Activated effector memory CD4-positive, alpha-beta T cell treated with Interleukin-2 at 50 U/mL for 16 hours (primary cell): ENCODE data around the gene SNX21.
"Not testable (repeated sequence)": the region's sequence is repeated elsewhere in the genome, so short reads cannot be mapped to it uniquely, and the experiment has no call there.

Source experiments
- DNase-seq: peaks from one replicate; pipeline ENCODE4 v3.0.0-alpha.2; 2020

Gene SNX21

DNA sequence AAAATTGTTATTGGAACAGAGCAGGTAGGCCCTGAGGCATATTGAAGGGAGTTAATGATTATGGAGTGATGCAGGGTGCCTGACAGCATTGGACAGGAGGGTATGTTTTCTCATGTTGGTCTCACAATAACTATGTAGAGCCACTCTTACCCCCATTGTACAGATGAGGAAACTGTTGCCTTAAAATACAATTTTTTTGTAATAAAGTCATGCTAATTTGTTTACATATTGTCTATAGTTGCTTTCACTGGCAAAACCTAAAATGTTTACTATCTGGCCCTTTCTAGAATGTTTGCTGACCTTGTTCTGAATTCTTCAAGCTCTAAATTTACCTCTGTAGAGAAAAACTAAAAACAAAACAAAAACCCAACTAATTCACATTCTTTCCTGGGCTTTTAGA, 17.9 kb downstream of the SNX21 start:
- no peak for DNase-seq

GRCh38 chr20:45852326-45852725, 18.7 kb downstream of the SNX21 start:
- no peak for DNase-seq

- no peak for DNase-seq
Observed at GRCh38 chr20:45853484-45853883, 19.9 kb downstream of the SNX21 start.

GRCh38 chr20:45857114-45857881, 23.7 kb downstream of the SNX21 start, which contains the start of the genes ACOT8 and ZSWIM3:
ACOT8 (minus strand) TSS chr20:45857392; CDS start chr20:45857315, 77 bp downstream.
ZSWIM3 (plus strand) TSS chr20:45857614; CDS start chr20:45857826, 212 bp downstream.
- DNase-seq: peak; percentile 84

DNA sequence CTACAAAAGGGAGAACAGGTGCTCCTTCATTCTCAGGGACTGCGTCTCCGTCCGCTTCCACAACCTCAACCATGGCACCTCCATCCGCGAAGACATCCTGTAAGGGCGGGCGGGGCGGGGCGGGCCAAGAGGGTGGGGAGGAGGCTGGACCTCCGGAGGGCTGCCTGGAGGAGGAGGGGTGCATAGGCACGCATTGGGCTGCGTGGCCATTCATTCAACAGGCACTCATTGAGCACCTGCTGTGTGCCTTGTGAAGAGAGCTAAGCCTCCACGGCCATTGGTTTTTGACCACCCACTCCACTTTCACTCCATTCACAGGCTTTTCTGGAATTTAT, 24.2 kb downstream of the SNX21 start:
- no peak for DNase-seq

DNA sequence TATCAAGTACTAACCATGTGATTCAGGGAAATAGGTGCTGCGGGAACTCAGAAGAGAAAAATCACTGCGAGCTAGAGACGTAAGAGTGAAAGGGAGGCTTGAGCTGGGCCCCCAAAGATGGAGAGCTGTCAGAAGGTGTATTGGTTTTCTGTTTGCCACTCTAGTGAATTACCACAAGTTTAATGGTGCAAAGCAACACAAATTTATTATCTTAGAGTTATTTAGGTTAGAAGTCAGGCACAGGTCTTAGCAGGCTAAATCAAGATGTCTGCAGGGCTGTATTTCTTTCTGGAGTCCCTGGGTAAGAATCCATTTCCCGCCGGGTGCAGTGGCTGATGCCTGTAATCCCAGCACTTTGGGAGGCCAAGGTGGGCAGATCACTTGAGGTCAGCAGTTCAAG, 26.3 kb downstream of the SNX21 start:
- DNase-seq: no peak

DNA sequence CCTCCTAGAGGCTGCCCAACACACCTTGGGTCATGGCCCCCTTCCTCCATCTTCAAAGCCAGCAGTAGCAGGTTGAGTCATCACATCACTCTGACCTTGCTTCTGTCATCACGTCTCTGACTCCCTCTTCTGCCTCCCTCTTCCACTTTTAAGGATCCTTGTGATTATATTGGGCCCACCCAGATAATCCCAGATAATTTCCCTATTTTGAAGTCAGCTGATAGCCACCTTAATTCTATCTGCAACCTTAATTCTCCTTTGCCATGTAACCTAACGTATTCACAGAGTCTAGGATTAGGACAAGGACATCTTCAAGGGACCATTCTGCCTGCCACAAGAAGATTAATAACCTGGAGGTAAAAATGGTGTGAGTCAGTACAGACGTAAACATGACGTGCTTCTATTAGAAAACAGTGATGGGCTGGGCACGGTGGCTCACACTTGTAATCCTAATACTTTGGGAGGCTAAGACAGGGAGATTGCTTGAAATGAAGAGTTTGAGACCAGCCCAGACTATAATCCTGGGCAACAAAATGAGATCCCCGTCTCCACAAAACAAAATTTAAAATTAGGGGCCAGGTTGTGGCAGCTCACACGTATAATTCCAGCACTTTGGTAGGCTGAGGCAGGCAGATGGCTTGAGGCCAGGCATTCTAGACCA, 27.1 kb downstream of the SNX21 start:
- DNase-seq: no peak

DNA sequence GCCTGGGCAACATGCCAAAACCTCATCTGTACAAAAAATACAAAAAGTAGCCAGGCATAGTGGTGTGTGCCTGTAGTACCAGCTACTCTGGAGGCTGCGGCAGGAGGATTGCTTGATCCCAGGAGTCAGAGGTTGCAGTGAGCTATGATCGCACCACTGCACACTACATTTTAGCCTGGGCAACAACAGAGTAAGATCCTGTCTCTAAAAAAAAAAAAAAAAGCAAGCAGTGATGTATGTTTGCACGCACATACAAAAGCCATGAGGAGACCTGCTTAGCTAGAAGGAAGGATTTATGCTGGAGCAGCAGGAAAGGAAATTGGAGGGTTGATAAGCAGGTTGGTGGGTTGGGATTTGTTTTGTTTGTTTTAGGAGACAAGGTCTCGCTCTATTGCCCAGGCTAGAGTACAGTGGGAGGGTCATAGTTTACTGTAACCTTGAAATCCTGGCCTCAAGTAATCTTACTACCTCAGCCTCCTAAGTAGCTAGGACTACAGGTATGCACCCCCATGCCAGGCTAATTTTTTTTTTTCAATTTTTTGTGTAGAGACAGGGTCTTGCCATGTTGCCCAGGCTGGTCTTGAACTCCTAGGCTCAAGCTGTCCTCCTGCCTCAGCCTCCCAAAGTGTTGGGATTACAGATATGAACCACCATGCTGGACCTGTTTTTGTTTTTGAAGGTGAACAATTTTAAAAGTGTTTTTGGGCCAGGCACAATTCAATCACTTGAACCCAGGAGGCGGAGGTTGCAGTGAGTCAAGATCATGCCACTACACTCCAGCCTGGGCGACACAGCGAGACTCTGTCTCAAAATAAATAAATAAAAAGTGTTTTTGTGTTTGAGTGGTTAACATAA, 27.8 kb downstream of the SNX21 start:
- no peak for DNase-seq

DNA sequence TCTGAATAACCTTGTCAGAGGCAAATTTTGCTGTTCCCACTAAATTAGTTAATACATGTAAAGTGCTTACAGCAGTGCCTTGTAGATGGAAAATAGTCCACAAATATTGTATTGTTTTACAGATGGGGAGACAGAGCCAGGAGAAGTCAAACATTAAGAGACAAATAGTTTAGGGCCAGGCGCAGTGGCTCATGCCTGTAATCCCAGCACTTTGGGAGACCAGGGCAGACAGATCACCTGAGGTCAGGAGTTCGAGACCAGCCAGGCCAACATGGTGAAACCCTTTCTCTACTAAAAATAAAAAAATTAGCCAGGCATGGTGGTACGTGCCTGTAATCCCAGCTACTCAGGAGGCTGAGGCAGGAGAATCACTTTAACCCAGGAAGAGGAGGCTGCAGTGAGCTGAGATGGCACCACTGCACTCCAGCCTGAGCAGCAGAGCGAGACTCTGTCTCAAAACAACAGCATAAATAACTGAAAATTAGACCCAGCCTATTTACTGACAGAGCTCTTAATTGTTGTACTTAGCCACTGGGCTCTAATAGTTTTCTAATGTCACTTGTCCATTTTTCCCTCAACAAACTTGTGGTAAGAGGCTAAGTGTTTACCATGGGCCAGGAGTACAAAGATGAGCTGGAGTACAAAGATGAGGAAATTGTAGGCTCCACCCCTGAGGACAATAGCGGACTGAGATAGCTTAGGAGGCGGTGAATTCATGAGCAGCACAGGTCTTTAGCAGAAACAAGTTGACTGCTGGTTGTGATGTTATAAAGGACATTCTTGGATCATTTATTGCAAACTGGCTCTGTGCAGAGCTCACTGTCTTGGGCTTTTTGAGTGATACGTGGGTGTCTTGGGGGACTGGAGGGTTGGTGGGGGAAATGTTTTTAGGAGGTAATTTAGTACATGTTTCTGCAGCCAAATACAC, 30.2 kb downstream of the SNX21 start:
- no peak for DNase-seq

DNA sequence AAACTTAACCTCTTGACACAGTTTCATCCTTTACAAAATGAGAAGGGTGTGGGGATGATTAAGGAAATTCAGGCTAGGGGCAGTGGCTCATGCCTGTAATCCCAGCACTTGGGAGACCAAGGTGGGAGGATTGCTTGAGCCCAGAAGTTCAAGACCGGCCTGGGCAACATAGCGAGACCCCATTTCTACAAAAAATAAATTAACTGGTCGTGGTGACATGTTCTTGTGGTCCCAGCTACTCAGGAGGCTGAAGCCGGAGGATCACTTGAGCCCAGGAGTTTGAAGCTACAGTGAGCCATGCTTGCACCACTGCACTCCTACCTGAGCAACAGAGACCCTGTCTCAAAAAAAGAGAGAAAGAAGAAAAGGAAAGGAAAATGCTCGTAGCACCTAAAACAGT, 32.9 kb downstream of the SNX21 start:
- no peak for DNase-seq

DNA sequence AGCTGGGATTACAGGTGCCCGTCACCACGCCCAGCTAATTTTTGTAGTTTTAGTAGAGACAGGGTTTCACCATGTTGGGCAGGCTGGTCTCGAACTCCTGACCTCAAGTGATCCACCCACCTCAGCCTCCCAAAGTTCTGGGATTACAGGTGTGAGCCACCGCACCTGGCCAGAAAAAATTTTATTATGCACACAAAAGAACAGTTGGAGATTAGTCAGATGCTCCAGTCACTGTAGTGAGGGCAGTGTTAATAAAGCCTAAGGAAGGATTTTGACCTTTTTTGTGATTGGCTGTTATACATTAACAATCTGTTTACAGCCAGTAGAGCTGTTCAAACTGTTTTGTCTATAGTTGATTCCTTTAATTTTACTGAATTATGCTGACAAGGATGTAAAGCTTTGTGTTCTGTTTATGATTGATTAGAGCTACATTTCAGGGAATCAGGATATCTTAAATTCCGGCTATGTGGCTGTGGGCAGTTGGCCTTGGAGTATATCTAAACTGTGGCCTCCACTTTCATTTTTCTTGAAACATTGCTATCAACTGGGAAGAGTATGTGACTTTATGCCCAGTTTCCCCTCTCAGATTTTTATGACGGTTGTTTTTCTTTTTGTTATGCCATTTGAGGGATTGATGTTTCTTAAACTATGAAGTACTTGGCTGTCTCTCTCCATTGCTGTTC, 33.7 kb downstream of the SNX21 start:
- no peak for DNase-seq

GRCh38 chr20:45867819-45868176, 34.2 kb downstream of the SNX21 start:
- no peak for DNase-seq

DNA sequence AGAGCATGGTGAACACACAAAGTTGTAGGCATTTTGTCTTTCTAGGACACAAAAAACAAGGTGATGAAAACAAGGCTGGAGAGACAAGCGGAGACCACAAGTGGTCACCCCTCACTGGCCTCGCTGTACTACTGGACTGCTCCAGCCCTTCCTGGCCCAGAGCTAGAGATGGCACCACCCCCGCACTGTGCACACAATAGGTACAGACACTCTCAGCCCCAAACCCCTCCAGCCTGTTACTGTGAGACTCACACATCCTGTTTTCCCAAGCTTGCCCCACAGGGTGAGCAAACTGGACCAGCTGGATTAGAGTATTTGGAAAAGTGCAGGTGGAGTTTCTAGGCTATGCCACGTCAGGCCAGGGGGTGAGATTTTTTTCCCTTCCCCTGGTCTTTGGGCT, 39.0 kb downstream of the SNX21 start:
- DNase-seq: no peak

GRCh38 chr20:45873409-45874103, 40.0 kb downstream of the SNX21 start:
- DNase-seq: no peak

GRCh38 chr20:45874104-45874481, 40.5 kb downstream of the SNX21 start:
- not testable (repeated sequence) for DNase-seq

DNA sequence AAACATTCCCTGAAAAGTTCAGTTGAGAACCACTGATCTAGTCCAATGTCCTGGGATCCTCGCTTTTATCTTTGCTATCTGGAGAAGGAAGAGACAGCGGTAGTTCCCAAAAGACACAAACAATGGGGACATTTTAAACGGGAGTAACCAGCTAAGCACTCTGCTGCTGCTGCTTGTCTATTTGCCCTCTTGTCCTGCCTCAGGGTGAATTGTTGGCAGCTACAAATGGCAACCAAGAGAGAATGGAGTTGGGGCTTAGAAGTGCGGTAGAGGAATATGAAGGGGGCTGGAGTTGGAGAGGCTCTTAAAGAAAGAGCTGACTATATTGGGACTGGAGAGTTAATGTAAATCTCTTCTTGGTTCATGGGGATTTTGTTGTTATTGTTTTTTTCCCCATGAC, 41.0 kb downstream of the SNX21 start:
- no peak for DNase-seq

DNA sequence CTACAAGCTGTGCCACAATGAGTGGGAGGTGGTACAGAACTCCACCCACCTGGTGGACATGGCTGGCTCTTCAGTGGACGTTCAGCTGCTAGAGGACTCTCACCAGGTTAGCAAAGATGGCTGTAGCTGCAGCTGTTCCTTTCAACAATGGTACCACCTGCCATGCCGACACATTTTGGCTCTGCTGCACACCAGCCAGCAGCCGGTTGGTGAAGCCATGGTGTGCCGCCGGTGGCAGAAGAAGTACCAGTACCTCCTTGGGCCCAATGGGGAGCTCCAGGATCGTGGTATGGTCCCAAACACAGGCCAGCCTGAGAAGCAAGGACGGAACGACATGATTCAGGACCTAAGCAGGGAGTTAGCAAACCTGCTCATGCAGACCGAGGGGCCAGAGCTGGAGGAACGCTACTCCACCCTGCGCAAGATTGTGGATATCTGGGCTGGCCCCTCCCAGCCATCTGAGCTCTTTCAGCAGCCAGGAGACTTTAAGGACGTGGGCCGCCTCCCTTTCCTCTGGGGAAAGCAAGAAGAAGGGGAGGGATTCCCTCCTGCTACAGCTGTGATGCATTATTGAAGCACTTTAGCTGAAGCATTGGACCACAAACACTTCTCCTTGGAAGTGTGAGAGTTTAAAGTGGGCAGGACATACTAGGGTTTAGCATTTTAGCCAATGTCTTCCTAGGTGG, 44.6 kb downstream of the SNX21 start:
- no peak for DNase-seq

DNA sequence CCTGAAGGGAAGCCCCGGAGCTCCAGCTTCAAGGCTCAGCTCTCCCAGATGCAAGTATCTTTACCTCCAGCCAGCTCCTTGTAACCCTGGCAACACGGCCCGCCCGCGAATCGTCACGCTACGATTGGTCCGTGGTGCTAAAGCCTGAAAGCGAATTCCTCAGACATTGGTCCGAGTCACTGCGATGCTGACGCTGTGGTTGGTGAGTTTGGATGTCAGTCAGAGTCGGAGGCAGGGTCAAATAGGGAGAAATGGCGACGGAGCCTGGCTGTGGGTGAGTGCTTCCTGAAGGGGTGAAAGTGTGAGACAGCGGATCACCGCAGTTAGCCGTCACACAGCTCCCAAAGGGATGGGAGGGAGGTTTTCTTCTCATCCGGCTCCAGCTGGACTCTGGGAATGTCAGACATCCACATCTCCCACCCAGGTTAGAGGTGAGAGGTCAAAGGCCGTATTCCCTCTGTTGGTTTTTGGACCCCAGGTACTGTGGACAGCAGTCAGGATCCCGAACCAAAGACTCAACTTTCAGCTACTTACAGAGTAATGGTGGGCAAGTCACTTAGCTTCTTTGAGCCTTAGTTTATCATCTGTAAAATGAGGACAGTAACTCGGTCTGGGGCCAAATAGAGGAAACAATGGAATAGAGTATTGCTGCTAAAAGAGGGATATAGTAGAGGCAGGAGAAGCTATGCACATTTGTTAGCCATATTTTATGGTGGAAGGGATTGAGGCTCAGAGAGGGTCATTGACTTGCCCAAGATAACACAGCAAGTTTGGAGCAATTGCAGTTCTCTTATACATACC, 47.6 kb downstream of the SNX21 start, which contains the start of gene ZSWIM1:
Gene ZSWIM1 (plus strand): TSS at position 240 of the 801 bp plus-strand sequence. CDS start 1,366 bp downstream, outside the sequence.
- DNase-seq: peak; percentile 97

DNA sequence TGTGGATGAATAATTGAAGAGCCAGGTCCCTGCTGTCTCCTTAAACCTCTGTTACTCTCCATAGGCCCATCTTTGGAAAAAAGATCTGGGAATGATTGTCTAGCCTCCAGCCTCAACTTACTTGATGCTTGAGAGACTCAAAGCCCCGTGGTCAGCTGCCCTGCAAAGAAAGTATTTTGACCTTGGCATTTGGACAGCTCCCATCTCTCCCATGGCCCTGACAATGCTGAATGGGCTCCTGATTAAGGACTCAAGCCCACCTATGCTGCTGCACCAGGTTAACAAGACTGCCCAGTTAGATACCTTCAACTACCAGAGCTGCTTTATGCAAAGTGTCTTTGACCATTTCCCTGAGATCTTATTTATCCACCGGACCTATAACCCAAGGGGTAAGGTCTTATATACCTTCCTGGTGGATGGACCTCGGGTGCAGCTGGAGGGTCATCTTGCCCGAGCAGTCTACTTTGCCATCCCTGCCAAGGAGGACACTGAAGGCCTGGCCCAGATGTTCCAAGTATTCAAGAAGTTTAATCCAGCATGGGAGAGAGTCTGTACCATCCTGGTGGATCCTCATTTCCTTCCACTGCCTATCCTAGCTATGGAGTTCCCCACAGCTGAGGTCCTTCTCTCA, 49.0 kb downstream of the SNX21 start:
- no peak for DNase-seq
